NCI-H748 (cell line): ENCODE data around the gene CPPED1.
"Not testable (repeated sequence)": the region's sequence is repeated elsewhere in the genome, so short reads cannot be mapped to it uniquely, and the experiment has no call there.

Experiments used
- DNase-seq: peaks from one replicate; lab custom pipeline; 2025; ENCODE audit not compliant: unreplicated experiment; lab: John Stamatoyannopoulos, UW

Gene CPPED1

DNA sequence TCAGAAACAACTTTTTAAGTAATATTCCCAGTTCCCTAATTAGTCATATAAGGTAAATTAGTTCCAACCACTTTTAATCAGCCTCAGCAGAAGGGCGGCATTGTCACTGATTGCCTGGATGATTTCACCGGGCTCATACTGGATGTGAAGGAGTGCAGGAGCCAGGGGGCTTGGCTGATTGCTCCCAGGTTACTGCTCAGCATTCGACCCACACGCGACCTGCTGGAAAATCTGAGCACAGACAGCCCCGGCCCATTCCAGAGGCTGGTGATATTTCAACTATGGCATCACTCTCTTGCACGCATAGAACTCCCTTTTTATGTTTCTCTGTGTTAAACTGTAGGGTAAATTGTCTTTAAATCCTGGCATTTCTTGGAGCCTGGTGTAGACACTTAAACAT, 34.2 kb downstream of the CPPED1 start:
- no peak for DNase-seq

DNA sequence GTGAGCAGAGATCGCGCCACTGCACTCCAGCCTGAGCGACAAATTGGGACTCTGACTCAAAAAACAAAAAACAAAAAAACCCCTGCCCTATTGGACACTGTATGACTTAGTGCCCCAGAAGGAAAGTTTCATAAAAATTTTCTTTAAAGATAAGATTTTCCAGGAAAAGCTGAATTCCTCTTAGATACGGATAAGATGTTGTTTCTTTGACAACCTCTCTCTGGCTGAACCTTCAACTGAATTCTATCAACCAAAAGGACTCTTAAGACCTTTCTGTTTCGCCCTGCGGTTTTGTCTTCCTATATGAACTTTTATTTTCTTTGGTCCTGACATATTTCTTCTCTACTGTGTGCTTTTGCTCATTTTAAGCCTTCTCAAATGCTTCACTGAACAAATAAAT, 35.8 kb downstream of the CPPED1 start:
- no peak for DNase-seq

DNA sequence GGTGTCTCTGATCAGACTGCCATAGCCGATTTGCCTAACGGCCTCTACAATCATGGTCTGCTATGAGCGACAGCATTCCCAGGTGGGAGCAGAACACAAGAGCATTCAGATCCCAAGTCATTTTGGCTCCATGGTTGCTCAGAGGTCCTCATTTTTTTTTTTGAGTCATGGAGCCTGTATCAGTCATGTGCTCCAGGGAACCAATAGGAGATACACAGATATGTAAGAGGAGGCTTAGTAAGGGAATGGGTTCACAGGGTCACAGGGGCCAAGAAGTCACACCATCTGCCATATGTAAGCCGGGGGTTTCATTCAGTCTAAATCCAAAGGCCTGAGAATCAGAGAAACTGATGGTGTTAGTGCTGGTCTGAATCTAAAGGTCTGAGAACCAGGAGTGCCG, 36.8 kb downstream of the CPPED1 start:
- no peak for DNase-seq

DNA sequence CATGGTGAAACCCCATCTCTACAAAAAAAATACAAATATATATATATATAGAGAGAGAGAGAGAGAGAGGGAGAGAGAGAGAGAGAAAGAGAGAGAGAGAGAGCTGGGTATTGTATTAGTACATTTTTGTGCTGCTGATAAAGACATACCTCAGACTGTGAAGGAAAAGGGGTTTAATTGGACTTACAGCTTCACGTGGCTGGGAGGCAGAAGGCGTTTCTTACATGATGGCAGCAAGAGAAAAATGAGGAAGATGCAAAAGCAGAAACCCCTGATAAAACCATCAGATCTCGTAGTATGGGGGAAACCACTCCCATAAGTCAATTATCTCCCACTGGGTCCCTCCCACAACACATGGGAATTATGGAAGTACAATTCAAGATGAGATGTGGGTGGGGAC, 37.5 kb downstream of the CPPED1 start:
- DNase-seq: not testable (repeated sequence)

DNA sequence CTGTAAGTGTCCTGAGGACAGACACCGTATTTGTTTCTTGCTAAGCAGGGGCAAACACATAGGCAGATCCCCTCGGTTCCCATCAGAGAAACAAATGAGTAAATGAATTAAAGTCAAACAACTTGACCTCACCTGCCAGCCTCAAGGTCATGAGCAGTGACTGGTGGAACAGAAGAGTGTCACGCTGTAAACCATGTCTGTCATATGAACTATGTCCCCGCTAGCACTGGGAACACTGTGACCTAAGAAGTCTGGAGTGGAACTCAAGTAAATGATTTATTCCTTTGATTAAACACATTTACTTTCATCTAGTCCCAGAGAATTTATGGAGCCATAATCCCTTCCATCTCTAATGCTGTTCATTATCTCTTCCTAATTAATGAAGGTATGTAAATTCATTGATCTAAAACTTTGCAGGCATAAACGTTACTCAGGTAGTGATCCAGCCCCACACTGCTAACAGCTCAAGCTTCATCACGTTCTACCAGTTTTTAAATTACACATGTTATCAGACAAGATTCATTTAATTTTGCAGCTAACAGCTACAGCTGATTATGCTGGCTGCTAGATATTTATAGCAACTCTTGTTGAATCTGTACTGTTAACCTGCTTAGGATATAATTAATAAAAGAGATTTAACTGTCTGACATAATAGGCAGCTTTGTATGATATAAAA, 38.7 kb downstream of the CPPED1 start:
- no peak for DNase-seq

DNA sequence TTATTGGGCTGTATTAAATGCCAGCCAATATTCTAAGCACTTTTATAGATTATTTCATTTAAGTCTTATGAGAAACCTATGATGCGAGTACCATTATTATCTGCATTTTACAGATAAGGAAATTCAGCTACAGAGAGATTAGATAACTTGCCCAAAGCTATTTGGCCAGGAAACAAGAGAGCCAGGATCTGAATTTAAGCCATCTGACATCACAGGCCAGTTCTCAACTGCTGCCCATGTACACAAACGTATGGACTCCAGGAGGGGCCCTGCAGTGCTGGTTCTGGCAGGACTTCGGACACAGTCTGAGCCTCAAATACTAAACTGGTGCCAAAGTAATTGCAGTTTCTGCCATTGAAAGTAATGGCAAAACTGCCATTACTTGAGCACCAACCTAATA, 40.2 kb downstream of the CPPED1 start:
- no peak for DNase-seq

DNA sequence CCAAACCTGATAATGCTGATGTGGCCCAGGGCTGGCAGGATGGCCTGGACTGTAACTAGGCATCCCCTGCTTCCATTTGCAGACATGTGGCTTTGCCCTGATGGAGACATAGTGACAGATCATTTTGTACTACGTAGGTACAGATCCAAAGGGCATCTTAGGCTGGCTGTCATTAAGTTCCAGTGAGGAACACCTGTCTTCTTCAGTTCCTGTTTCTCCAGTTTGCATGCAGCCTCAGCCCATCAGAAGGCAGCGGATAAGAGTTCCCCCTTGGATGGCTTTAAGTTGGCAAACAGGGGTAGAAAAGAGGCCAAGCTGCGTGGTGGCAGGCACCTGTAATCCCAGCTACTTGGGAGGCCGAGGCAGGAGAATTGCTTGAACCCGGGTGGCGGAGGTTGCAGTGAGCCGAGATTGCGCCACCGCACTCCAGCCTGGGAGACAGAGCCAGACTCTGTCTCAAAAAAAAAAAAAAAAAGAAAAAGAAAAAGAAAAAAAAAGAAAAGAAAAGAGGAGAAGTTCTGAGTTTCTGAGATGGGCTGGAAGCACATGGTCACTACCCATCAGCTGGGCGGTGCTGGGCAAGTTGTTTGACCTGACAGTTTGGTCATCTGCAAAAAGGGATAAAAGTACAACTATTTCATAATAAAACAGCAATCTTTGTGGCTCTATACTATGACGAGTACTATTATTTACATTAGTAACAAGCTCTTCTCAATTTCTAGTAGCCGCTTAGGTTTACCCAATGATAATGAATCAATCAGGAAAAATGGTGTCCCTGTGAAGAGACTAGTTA, 42.7 kb downstream of the CPPED1 start:
- DNase-seq: no peak

DNA sequence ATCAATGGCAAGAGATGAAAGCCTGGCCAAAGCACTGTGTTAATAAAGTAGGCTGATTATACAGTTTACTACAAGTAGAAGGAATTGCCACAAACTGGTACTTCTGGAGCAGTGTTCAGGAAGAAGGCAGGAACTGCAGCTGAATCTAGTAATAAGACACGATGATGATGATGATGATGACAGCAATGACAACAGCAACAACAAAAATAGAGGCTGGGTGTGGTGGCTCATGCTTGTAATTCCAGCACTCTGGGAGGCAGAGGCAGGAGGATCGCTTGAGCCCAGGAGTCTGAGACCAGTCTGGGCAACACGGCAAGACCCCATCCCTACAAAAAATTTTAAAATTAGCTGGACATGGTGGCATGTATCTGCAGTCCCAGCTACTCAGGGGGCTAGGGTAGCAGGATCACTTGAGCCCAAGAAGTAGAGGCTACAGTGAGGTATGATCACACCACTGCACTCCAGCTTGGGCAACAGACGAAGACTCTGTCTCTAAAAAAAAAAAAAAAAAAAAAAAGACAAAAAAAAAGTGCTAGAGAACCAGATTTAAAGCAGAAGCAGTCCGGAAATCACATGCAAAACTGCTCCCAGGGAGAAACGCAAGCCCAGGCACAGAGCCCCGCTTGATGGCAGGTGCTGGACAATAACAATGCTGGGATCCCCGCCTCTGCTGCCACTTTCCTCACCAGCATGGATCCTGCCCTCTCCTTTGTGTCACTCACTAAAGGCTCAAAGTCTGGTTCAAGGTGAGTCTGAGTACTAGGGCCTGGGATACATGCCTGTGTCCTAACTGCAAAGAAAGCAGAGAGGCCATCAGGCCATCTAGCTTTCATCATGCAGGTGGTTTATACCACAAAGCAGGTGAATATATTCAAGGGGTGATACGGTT, 44.8 kb downstream of the CPPED1 start:
- DNase-seq: no peak

DNA sequence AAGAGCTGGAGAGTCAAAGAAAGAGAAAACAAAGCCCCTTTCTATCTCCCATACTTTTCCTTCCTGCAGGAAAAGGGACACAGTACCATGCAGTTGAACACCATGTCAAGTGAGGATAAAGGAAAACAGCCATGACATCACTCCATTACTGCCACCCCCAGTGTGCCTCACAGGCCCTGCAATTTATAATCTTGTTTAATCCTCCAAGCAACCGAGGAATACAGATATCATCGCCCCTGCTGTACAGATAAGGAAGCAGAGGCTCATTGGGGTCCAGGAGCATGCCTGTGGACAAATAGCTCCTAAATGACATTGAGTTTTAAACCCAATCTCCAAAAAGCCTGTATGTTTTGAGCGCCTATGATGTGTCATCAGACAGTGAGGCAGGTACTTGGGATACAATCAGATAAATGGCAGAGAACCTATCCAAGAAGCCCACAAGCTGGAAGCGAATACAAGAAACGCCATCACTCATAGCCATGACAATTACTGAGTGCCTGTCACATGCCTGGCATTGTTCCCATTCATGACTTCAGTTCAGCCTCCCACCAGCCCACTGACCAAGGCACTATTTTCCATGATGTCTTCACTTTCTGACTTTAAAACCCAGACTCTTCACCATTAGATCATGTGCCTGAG, 45.5 kb downstream of the CPPED1 start:
- no peak for DNase-seq

DNA sequence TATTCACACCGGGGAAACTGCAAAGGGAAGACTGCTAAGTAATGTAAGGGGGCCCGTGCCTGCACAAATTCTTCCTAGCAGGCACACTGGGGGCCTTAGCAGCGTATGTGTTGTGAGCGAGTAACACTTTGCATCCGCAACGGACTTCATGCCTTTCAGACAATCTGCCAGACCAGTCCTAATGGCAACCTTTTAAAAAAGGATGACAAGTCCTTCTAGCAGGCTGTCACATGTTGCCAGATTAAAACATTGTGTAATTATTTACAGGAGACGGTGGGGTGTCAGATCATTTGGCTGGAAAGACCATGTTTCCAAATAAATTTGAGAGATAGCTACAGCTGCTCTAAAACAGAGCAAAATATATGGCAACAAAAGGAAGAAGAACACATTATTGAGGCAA, 46.1 kb downstream of the CPPED1 start:
- peak; percentile 20 for DNase-seq

DNA sequence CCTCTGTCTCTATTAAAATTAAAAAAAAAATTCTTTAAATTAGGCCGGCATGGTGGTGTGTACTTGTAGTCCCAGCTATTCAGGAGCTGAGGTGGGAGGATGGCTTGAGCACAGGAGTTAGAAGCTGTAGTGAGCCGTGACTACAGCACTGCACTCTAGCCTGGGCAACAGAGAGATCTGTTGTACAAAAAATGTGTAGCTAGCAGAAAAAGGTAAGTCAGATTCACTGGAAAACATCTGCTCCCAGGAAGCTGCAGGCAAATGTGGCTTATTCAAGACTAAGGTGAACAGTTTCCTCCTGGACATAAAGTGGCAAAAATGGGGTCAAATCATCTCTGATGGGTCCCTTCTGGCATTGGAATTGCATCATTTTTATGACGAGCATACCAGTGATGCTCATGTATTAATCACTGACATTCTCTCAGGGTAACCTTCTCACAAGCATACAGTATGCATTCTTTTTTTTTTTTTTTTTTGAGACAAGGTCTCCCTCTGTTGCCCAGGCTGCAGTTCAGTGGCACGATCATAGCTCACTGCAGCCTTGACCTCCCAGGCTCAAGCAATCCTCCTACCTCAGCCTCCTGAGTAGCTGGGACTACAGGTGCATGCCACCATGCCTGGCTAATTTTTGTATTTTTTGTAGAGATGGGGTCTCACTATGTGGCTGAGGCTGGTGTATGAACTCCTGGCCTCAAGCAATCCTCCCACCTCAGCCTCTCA, 48.7 kb downstream of the CPPED1 start:
- DNase-seq: no peak

DNA sequence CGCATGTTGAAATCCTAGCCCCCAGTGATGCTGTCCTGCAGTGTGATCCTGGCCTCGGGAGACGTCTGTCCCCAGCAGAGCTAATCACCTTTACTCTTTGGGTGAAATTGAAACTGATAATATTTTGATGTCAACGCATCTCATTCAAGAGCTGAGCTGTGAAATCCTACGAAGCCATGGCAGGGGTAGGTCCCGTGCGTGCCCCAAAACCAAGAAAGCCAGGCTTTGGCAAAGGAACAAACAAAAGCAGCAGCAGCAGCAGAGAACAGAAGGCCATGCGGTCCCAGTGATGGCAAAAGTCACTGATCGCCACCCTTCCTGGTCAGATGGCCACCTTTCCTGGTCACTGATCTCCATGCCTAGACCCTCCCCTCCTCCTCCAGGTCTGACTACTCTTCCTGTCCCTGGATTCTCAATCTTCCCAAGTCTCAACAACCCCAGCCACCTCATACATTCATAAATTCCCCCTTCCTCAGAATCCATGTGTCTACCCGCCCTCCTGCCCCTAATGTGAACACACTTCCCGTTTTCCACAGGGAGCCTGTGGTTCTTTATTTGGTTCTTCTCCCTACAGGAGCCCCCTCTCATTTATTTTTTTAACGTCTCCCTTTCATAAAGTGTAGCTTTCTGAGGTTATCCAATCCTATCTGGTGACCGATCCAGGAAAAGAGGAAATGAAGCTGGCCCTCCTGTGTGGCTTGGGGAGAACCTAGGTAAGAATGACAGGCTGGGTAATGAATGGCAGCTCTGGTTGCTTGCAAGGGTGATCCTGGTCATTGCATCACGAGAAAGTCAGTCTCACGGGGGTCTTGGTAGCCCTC, 50.3 kb downstream of the CPPED1 start:
- DNase-seq: no peak

DNA sequence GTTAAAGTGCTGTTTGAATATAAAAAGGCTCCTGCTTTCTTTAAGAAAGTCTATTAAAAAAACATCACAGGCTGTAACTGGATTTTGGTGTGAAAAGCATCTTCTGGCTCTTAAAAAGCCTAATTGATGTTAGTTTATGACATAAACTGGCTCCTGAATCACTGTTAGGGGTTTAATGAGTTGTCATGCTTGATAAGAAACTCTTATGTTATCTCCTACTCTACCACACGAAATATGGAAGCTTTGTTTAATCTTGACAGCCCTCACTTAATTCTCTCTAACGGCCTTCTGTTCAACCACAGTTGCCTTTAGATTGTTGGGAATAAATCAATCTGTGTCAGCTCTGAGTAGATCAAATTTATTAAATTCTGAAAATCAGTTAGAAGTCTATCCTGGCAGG, 51.5 kb downstream of the CPPED1 start:
- no peak for DNase-seq

DNA sequence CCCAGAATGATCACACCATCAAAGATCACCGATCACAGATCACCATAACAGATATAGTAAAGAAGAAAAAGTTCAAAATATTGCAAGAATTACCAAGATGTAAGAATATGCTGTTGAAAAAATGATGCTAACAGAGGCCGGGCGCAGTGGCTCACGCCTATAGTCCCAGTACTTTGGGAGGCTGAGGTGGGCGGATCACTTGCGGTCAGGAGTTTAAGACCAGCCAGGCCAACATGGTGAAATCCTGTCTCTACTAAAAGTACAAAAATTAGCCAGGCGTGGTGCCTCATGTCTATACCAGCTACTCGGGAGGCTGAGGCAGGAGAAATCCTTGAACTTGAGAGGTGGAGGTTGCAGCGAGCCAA, 53.2 kb downstream of the CPPED1 start:
- DNase-seq: no peak

DNA sequence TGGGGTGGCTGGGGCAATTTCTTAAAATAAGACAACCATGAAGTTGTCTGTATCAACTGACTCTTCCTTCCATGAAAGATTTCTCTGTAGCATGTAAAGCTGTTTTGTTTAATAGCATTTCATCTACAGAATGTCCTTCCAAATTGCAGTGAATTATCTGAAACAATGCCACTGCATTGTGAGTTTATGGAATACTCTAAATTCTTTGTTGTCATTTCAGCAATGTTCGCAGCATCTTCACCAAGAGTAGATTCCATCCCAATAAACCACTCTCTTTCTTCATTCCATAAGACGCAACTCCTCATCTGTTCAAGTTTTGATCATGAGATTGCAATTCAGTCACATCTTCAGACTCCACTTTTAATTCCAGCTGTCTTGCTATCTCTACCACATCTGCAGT, 54.6 kb downstream of the CPPED1 start:
- no peak for DNase-seq

DNA sequence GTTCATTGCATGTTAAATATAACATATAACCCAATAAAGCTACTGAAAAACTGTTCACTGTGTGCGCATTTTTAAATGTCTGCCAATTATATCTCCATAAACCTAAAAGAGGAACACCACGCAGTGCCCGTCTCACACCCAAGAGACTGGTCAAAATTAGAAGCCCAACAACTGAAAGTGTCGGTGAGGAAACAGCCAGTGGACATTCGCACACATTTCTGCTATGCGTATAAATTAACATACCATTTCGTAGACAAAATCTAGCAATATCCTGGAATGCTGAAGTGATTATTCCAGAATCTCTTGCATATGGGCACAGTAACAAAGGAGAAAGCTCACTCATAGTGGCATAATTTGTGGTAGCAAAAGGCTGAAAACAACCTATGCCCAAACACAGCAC, 55.9 kb downstream of the CPPED1 start:
- DNase-seq: no peak

DNA sequence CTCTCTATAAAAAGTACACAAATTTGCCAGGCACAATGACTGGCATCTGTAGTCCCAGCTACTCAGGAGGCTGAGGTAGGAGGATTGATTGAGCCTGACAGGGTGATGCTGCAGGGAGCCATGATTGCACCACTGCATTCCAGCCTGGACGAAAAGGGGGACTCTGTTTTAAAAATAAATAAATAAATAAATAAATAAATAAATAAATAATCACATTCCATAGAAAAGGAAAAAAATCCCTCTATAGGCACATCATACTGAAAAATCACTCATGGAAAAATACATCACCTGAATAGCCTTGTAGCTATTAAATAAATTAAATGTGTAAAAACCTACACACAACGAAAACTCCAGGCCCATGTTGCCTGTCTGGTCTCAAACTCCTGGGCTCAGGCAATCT, 56.4 kb downstream of the CPPED1 start:
- DNase-seq: no peak

DNA sequence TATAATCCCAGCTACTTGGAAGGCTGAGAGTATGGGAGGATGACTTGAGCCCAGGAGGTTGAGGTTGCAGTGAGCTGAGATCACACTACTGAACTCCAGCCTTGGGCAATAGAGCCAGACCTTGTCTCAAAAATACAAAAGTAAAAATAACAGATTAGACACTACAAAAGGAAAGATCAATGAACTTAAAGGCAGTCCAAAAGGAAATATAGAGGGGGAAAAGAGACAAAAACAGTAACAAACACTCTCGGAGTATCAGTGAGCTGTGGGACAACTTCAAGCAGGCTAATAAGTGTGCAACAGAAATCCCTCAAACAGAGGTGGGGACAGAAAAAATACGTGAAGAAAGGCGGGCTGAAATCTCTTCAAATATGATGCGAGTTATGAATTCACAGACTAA, 58.8 kb downstream of the CPPED1 start:
- no peak for DNase-seq

DNA sequence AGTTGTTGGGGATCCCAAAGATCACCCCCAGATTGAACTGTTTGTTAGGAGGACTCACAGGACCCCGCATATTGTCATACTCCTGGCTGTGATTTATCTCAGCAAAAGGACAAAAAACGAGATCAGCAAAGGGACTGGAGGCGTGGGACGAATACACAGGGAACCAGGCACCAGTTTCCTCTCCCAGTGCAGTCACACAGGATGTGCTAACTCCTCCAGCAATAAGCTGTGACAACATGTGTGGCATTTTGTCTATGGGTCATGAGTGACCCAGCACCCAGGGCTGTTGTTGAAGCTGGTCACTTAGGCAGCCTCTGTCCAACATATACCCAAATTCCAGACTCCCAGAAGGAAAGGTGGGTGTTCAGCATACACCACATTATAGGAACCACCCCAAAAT, 60.9 kb downstream of the CPPED1 start:
- no peak for DNase-seq
